ELR (cell line): ENCODE measurements around the gene JMY.
"Not testable (repeated sequence)": the region's sequence is repeated elsewhere in the genome, so short reads cannot be mapped to it uniquely, and the experiment has no call there.

ENCODE experiments used
- DNase-seq: peaks from one replicate; pipeline ENCODE4 v3.0.0-alpha.2; 2015; ENCODE audit warnings: low read depth

The JMY gene

DNA sequence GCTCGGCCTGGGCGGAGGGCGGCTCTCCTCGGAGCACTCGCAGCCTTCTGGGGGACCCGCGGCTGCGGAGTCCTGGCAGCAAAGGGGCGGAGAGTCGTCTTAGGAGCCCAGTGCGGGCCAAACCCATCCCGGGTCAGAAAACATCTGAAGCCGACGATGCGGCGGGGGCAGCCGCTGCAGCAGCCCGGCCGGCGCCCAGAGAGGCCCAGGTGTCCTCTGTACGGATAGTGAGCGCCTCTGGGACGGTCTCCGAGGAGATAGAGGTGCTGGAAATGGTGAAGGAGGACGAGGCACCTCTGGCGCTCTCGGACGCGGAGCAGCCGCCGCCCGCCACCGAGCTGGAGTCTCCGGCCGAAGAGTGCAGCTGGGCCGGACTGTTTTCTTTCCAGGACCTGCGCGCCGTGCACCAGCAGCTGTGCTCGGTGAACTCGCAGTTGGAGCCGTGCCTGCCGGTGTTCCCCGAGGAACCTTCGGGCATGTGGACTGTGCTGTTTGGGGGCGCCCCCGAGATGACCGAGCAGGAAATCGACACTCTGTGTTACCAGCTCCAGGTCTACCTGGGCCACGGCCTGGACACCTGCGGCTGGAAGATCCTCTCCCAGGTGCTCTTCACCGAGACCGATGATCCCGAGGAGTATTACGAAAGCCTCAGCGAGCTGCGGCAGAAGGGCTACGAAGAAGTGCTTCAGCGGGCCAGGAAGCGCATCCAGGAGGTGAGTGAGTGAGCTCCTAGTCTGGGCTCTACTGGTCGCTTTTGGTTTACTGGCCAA is 1.2 kb downstream of the JMY start:
- peak; percentile 73 for DNase-seq

DNA sequence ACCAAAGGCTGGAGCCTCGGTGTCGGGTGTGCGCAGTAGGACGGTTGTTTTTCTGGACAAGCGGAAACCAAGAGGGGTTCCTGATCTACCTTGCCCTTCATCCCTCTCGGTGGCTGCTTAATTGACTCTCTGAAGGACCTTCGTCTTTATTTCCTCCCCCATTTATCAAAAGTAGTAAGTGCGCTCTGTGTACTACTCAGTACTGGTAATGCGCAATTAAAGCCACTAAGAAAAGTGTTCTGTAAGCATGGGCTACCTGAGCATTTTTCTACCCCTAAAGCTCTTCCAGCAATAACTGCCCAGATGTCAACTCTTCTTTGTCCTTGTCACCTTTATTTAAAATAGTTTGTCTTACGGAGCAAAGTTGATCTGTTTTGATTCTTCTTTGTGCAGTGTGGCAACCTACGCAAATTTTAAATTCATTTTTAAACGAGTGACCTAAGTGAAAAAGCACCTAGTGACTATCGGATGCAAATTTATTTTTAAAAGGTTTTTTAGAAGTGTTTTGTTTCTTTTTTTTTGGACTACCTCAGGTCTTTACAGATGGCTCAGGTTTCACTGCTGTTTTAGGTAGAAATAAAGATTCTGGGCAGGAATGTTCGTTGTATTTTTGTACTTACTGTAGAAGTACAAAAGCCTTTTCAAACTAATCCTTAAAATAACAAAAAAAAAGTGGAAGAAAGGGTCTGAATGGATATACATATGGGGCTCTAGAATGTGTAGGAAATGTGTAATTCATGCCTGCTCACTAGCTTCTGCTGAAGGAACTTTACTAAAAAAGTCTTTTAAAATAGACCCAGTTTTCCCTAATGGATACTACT is 2.0 kb downstream of the JMY start:
- DNase-seq: no peak

DNA sequence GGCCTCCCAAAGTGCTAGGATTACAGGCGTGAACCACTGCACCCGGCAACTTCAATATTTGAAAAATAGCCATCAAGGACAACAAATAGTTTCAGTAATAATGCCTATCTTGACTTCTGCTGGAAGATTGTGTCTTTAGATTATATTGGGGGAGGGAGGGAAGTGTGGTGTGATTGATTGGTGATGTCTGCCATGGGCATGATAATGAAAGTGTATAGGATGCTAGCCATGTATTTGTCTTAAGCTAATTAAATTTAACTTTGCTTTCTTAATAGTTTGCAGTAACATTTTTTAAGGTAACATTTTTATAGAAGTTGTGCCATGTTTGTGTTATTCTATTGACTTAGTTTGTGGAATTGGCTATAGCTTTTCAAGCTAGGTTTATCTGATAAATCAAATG is 4.6 kb downstream of the JMY start:
- no peak for DNase-seq

GRCh38 chr5:79241535-79241979 is 5.6 kb downstream of the JMY start:
- DNase-seq: peak; percentile 57

DNA sequence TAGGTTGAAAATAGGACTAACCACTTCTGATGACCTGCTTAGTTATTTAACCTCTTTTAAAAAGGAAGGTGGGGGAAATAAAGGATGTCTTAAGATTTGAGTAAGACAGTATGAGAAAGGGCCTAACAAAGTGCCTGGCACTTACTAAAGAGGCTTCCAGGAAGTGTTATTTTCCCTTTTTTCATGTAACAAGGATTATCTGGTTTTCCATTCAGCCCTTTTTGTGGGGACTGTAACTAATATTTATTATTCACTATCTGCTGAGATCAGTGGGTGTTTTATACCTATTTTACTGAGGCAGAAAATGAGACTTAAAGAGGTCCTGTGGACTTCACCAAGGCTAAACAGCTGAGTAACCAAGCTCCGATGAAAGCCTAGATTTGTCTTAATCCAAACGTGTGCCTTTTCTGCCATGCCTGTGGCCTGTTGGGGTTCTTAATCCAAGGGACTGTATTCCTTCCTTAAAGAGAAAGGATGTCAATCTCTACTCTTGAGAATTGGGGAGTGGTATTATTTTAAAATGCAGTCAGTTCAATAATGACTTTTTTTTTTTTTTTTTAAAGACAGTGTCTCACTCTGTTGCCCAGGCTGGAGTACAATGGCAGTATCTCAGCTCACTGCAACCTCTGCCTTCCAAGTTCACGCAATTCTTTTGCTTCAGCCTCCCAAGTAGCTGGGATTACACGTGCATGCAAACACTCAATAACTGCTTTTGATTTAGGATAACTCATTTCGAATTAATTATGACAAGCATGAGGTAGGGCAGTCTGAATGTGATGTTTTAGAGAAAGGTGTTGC is 6.5 kb downstream of the JMY start:
- DNase-seq: no peak

GRCh38 chr5:79243224-79243623 is 7.3 kb downstream of the JMY start:
- DNase-seq: no peak

GRCh38 chr5:79254067-79254466 is 18.1 kb downstream of the JMY start:
- not testable (repeated sequence) for DNase-seq

DNA sequence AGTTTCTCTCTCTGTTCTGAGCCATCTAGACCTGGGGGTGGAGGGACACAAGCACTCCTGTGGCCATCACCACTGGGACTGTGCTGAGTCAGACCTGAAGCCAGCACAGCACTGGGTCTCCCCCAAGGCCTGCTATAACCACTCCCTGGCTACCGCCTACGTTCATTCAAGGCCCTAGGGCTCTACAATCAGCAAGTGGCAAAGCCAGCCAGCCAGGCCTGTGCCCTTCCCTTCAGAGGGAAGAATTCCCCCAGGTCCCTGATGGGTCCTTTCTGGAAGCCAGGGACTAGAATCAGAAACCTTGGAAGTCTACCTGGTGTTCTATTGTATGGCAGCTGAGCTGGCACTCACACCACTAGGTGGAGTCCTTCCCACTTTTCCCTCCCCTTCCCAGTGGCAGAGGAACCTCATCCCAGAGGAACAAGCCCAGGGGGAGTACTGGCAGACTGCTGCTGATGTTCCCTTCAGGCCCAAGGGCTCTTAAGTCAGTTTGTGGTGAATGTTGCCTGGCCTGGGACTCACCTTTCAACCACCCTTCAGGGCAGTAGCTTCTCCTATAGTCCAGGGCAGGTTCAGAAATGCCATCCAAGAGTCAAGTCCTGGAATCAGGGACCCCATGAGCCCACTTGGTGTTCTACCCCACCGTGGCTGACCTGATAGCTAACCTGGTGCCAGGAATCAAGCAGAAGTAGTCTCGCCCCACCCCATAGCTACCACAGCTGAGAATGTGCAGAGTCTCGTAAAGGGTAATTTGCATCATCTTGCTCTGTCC is 20.0 kb downstream of the JMY start:
- peak; percentile 68 for DNase-seq

- no peak for DNase-seq
Observed at GRCh38 chr5:79256563-79256962, 20.6 kb downstream of the JMY start.

DNA sequence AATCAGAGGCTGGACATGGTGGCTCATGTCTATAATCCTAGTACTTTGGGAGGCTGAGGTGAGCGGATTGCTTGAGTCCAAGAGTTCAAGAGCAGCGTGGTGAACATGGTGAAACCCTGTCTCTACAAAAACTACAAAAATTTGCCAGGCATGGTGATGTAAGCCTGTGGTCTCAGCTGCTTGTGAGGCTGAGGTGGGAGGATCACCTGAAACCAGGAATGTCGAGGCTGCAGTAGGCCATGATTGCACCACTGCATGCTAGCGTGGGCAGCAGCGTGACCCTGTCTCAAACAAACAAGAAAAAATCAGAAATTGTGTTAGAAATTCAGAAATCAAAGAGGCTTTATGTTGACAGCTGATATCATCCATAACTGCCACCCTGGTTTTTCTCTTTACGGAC is 21.4 kb downstream of the JMY start:
- no peak for DNase-seq

DNA sequence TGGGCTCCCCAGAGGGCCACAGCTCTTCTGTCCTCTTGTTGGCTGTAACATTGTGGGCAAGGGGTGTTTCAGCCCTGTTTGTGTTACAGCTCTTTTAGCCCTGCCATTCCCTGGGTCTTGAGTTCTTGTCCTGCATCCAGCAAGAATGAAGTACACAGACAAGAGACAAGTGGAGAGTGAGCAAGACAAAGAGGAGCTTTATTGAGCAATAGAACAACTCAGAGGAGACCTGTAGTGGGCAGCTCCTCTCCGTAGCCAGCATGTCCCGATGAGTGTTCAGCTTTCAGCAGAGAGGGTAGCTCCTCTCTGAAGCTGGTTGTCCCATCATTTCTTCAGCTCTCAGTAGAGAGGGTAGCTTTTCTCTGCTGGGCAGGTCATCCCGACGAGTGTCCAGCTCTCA is 22.9 kb downstream of the JMY start:
- DNase-seq: no peak

GRCh38 chr5:79259383-79259782 is 23.5 kb downstream of the JMY start:
- DNase-seq: no peak

DNA sequence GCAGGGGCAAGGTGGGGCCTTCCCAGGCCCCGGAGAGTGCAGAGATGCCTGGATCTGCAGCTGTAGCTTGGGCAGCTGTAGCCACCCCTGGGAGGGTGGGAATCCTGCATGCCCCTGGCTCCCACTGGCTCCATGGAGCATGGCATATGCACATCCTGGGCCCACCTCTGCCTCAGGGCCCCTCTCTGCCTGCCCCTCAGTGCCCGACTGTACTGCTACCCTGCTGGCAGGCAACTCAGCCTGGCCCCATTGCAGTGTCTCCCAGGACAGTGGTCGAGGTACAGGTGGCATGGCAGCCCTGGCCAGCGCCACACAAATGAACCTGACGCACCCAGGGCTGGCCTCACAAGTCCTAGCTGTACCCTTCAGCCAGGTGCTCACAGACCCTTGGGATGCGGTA is 23.9 kb downstream of the JMY start:
- no peak for DNase-seq

DNA sequence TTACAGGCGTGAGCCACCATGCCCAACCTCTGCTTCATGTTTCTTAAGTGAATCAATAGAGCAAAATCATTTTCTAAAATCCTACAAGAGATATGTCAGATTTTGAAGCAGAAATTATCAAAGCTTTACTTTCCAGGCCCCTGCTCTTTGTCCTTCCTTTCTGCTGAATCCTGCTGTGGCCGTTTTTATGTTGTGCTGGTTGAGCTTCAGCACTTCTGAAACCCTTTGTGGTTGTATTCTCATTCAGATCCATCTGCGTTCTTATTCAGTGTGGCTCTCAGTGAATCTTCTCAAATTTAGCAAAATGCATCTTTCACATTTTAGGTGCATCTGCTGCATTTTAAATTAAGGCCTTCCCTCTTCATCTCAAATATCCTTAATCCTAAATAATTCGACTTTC is 26.0 kb downstream of the JMY start:
- no peak for DNase-seq

DNA sequence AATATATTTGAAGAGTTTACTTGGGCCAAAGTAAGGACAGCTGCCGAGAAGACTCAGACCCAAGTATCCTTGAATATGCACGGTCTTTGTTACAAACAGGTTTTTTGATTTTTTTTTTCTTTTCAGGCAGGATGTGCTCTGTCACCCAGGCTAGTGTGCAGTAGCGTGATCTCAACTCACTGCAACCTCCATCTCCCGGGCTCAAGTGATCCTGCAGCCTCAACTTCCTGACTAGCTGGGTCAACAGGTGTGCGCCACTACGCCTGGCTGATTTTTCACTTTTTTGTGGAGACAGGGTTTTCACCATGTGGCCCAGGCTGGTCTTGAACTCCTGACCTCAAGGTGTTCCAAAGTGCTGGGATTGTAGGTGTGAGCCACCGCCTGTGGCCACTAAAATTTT is 27.4 kb downstream of the JMY start:
- no peak for DNase-seq

DNA sequence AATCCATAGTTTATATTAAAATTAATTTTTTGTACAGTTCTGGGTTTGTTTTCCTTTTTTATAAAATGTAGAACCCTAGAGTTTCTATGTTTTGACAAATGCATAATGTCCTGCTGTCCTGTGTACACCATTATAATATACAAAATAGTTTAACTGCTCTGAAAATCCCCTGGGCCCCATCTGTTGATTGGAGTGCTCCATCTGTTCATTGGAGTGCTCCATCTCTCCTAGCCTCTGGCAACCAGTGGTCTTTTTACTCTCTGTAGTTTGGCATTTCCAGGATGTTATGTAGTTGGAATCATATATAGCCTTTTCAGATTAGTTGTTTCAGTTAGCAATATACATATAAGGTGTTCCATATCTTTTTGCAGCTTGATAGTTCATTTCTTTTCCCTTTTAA is 31.2 kb downstream of the JMY start:
- no peak for DNase-seq

DNA sequence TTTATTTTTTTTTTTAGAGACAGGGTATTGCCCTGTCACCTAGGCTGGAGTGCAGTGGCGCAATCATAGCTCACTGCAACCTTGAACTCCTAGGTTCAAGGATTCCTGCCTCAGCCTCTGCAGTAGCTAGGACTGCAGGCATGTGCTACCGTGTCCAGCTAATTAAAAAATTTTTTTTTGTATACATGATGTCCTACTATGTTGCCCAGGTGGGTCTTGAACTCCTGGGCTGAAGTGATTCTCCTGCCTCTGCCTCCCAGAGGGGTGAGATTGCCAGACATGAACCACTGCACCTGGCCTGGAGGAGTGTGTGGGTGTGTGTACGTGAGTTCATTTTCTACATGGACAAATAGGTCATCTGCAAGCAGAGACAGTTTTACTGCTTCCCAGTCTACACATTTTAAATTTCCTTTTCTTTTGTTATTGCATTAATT is 33.8 kb downstream of the JMY start:
- no peak for DNase-seq

- DNase-seq: no peak
Observed at GRCh38 chr5:79273341-79273740, 37.4 kb downstream of the JMY start.

GRCh38 chr5:79284846-79285245 is 48.9 kb downstream of the JMY start:
- DNase-seq: peak; percentile 13

DNA sequence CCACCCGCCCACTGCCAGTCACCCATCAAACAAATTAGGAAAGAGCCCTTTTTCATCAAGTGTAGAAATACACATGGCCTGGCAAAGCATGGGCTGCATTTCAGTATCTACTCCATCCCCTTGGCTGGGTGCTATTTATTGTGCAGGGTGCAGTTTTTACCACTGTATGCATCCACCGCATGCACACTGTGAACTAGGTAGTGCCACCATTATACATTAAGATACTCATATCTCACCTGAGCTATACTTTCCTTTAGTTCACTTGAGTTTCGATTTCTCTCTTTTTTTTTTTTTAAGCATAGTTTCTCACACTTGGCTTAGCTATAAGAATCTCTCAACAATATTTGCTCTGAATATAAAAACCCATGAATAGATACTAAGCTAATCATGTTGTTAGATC is 49.4 kb downstream of the JMY start:
- DNase-seq: no peak

DNA sequence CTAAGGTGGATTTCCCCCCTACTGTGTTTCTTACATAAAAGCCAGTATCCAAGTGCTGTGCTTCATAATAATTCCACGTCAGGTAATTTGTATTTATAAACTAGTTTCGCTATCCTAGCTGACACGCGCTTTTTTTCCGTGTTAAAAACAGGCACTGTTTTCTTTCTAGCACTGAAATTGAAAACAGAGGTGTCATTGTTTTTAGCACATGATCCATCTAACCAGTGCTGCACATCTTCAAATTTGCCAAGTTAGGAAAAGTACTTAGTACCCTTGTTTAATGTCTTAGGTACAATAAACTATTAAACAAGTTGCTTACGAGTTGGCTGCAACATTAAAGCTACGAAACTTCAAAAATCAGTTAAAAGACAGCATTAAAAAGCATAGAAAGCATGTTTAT is 49.9 kb downstream of the JMY start:
- no peak for DNase-seq

- no peak for DNase-seq
Observed at GRCh38 chr5:79287380-79287779, 51.4 kb downstream of the JMY start.
